Ammon's horn (tissue), 1 donor: ENCODE results near the gene GOT2.
"Not testable (repeated sequence)": the region's sequence is repeated elsewhere in the genome, so short reads cannot be mapped to it uniquely, and the experiment has no call there.

Source experiments
- DNase-seq: peaks from one replicate; pipeline ENCODE4 v3.0.0-alpha.2; 2016; ENCODE audit warnings: low spot score

GOT2 gene

GRCh38 chr16:58717994-58718393, 16.1 kb downstream of the GOT2 start:
- no peak for DNase-seq

- no peak for DNase-seq
Observed at GRCh38 chr16:58716468-58716867, 17.6 kb downstream of the GOT2 start.

GRCh38 chr16:58713742-58714141, 20.4 kb downstream of the GOT2 start:
- DNase-seq, result no peak

GRCh38 chr16:58709333-58709732, 24.8 kb downstream of the GOT2 start:
- DNase-seq, result no peak

GRCh38 chr16:58699151-58699550, 35.0 kb downstream of the GOT2 start:
- no peak for DNase-seq

- no peak for DNase-seq
Observed at GRCh38 chr16:58695368-58695767, 38.7 kb downstream of the GOT2 start.

- DNase-seq, result no peak
Observed at GRCh38 chr16:58692450-58692849, 41.7 kb downstream of the GOT2 start.

GRCh38 chr16:58686985-58687706, 47.0 kb downstream of the GOT2 start:
- not testable (repeated sequence) for DNase-seq

GRCh38 chr16:58685084-58685449, 49.0 kb downstream of the GOT2 start:
- no peak for DNase-seq

- peak; percentile 92 for DNase-seq
Observed at GRCh38 chr16:58684354-58685083, 49.6 kb downstream of the GOT2 start, which contains the start of gene SLC38A7. SLC38A7 (minus strand) TSS chr16:58684770; CDS start chr16:58680126, 4,644 bp downstream.

GRCh38 chr16:58684001-58684353, 50.1 kb downstream of the GOT2 start:
- no peak for DNase-seq

GRCh38 chr16:58679763-58680162, 54.4 kb downstream of the GOT2 start:
- DNase-seq, result no peak

- peak; percentile 75 for DNase-seq
Observed at GRCh38 chr16:58678716-58679115, 55.4 kb downstream of the GOT2 start.

GRCh38 chr16:58678269-58678668, 55.8 kb downstream of the GOT2 start:
- DNase-seq, result no peak

GRCh38 chr16:58670946-58671583, 63.1 kb downstream of the GOT2 start:
- no peak for DNase-seq

GRCh38 chr16:58670177-58670576, 63.9 kb downstream of the GOT2 start:
- DNase-seq, result no peak

- no peak for DNase-seq
Observed at GRCh38 chr16:58665200-58665599, 68.9 kb downstream of the GOT2 start.

- DNase-seq, result peak; percentile 76
Observed at GRCh38 chr16:58661199-58661830, 72.8 kb downstream of the GOT2 start.

- not testable (repeated sequence) for DNase-seq
Observed at GRCh38 chr16:58659911-58660310, 74.2 kb downstream of the GOT2 start.

- DNase-seq, result no peak
Observed at GRCh38 chr16:58658796-58659211, 75.3 kb downstream of the GOT2 start.
